ENCODE data around the gene TRPV5. TPM values are rescaled to one million over a fixed set of nuclear protein-coding genes. Genes with fewer than 3 reads are reported as not detected.

Gene TRPV5
- total RNA-seq, 4 donors from 2014 or later, result not detected

- Histone ChIP-seq H3K4me3 (no peak overlapping the region), H3K9me3 (no peaks in the 10 kb centered on the region), H3K36me3 (no peaks in the 10 kb centered on the region), H3K4me1 (peaks cover 0 to 48% (median 8%) of the 10 kb centered on the region in 3 donors), H3K27ac (peak overlapping the region in 1 of 4 donors; percentile 71), H3K27me3 (peaks cover 0 to 8% (median 0%) of the 10 kb centered on the region in 4 donors)
- TF ChIP-seq CTCF (IDR thresholded peaks at IDR 0.05) (no peak), POLR2A (IDR thresholded peaks at IDR 0.05) (no peak)
- no peak for DNase-seq
- WGBS, 2 donors, result 28 to 35% methylated on average over 4 to 7 of the region's 7 CpGs
- intact Hi-C loops (cut with DNase I), result no loop called here
Measured at GRCh38 chr7:142886866-142887265, 46.7 kb downstream of the TRPV5 start.

GRCh38 chr7:142885311-142886230 is 48.0 kb downstream of the TRPV5 start, which contains the start of gene TRPV6:
TSS of gene TRPV6 (minus strand) at chr7:142885745.
- TF ChIP-seq CTCF (IDR thresholded peaks at IDR 0.05) (no peak), POLR2A (IDR thresholded peaks at IDR 0.05) (peak in 1 of 4 donors; percentile 32)
- peak within 1 kb of the TSS in 3 of 4 donors; percentile 61 to 75 (median 71) for H3K27ac ChIP-seq
- H3K4me3 ChIP-seq, result peak within 1 kb of the TSS; percentile 31 to 50 (median 41)

GRCh38 chr7:142884286-142884640 is 49.3 kb downstream of the TRPV5 start:
- TF ChIP-seq POLR2A (IDR thresholded peaks at IDR 0.05) (no peak), CTCF (IDR thresholded peaks at IDR 0.05) (no peak)

More at GRCh38 chr7:142885311-142886230, 48.0 kb downstream of the TRPV5 start, which contains the start of gene TRPV6:
- H3K36me3 ChIP-seq, result no peaks in the 10 kb centered on the region
- intact Hi-C loops (cut with DNase I), result no loop called here
- peaks cover 0 to 51% (median 8%) of the 10 kb centered on the region in 3 donors for H3K4me1 ChIP-seq
- 37 to 43% methylated on average over 4 to 5 of the region's 16 CpGs for WGBS, 2 donors
- peaks cover 0 to 13% (median 0%) of the 10 kb centered on the region in 4 donors for H3K27me3 ChIP-seq
- H3K9me3 ChIP-seq, result no peaks in the 10 kb centered on the region
- DNase-seq, result no peak

GRCh38 chr7:142883571-142884285 is 49.8 kb downstream of the TRPV5 start:
- whole genome bisulfite sequencing, 2 donors, result 79 to 80% methylated on average over 2 to 5 of the region's 7 CpGs
- intact Hi-C loops (cut with DNase I), result loop anchor here (5.0 kb wide), 1 partner anchor 79 kb away; the partner anchor contains the start of gene KEL
- TF ChIP-seq POLR2A (IDR thresholded peaks at IDR 0.05) (no peak), CTCF (IDR thresholded peaks at IDR 0.05) (no peak)

More at GRCh38 chr7:142884286-142884640, 49.3 kb downstream of the TRPV5 start:
- 47 to 61% methylated on average over 2 to 3 of the region's 4 CpGs for WGBS, 2 donors
- no peak for DNase-seq
- Histone ChIP-seq H3K4me3 (no peak overlapping the region), H3K36me3 (no peaks in the 10 kb centered on the region), H3K27ac (no peak overlapping the region), H3K4me1 (peaks cover 0 to 51% (median 8%) of the 10 kb centered on the region in 3 donors), H3K9me3 (no peaks in the 10 kb centered on the region), H3K27me3 (peaks cover 0 to 19% (median 0%) of the 10 kb centered on the region in 4 donors)
- intact Hi-C loops (cut with DNase I), result loop anchor here (5.0 kb wide), 1 partner anchor 78 kb away; the partner anchor contains the start of gene KEL

More at GRCh38 chr7:142883571-142884285, 49.8 kb downstream of the TRPV5 start:
- Histone ChIP-seq H3K27me3 (peaks cover 0 to 19% (median 0%) of the 10 kb centered on the region in 4 donors), H3K27ac (no peak overlapping the region), H3K9me3 (no peaks in the 10 kb centered on the region), H3K36me3 (no peaks in the 10 kb centered on the region), H3K4me1 (peaks cover 0 to 51% (median 8%) of the 10 kb centered on the region in 3 donors), H3K4me3 (no peak overlapping the region)
- no peak for DNase-seq
